Measurements from ENCODE around the gene NT5DC4. TPM values are rescaled to one million over a fixed set of nuclear protein-coding genes. Genes with fewer than 3 reads are reported as not detected.

NT5DC4 gene
- total and polyA plus RNA-seq, 2 experiments from 2014 or later: 0.79 to 2.7 TPM

- Histone ChIP-seq H3K27me3 (no peaks in the 10 kb centered on the region), H4K20me1 (ENCODE audit: insufficient read depth, poor library complexity, severe bottlenecking) (no peaks in the 10 kb centered on the region), H3K9me2 (replicated peaks; ENCODE audit: insufficient read depth) (no peaks in the 10 kb centered on the region), H3K9me3 (ENCODE audit: low read depth) (no peaks in the 10 kb centered on the region), H3K27ac (no peak overlapping the region), H3K4me2 (no peak overlapping the region), H3K36me3 (replicated peaks; ENCODE audit: insufficient read depth, low read depth) (no peaks in the 10 kb centered on the region), H3K4me1 (ENCODE audit: insufficient read depth) (no peaks in the 10 kb centered on the region), H3K4me3 (no peak overlapping the region), H3K79me2 (no peaks in the 10 kb centered on the region), H2AFZ (no peak overlapping the region)
- 77% methylated on average over 12 of the region's 12 CpGs for WGBS (ENCODE audit: low lambda C conversion rate, missing lambda C conversion rate)
- no peak for TF ChIP-seq EZH2 (IDR thresholded peaks at IDR 0.05; ENCODE audit: borderline replicate concordance)
- no peak for TF ChIP-seq CTCF (IDR thresholded peaks at IDR 0.05; ENCODE audit: poor library complexity)
- no peak for TF ChIP-seq EZH2phosphoT487 (IDR thresholded peaks at IDR 0.05; ENCODE audit: low read depth, severe bottlenecking, unreplicated experiment)
- DNase-seq (ENCODE audit: low spot score): no peak
These were observed 37.0 kb upstream of the NT5DC4 start for GRCh38 chr2:112683550-112684414.

GRCh38 chr2:112684415-112684775, 36.4 kb upstream of the NT5DC4 start:
- Histone ChIP-seq H3K9me3 (ENCODE audit: low read depth) (no peaks in the 10 kb centered on the region), H3K27ac (no peak overlapping the region), H2AFZ (no peak overlapping the region), H4K20me1 (ENCODE audit: insufficient read depth, poor library complexity, severe bottlenecking) (no peaks in the 10 kb centered on the region), H3K27me3 (no peaks in the 10 kb centered on the region), H3K4me3 (no peak overlapping the region), H3K9me2 (replicated peaks; ENCODE audit: insufficient read depth) (no peaks in the 10 kb centered on the region), H3K36me3 (replicated peaks; ENCODE audit: insufficient read depth, low read depth) (no peaks in the 10 kb centered on the region), H3K4me2 (no peak overlapping the region), H3K4me1 (ENCODE audit: insufficient read depth) (no peaks in the 10 kb centered on the region), H3K79me2 (no peaks in the 10 kb centered on the region)
- no peak for DNase-seq (ENCODE audit: low spot score)
- TF ChIP-seq CTCF (IDR thresholded peaks at IDR 0.05; ENCODE audit: poor library complexity) (no peak), EZH2phosphoT487 (IDR thresholded peaks at IDR 0.05; ENCODE audit: low read depth, severe bottlenecking, unreplicated experiment) (no peak), EZH2 (IDR thresholded peaks at IDR 0.05; ENCODE audit: borderline replicate concordance) (no peak)
- 73% methylated on average over 3 of the region's 3 CpGs for WGBS (ENCODE audit: low lambda C conversion rate, missing lambda C conversion rate)

- Histone ChIP-seq H3K27me3 (no peaks in the 10 kb centered on the region), H3K79me2 (no peaks in the 10 kb centered on the region), H4K20me1 (ENCODE audit: insufficient read depth, poor library complexity, severe bottlenecking) (no peaks in the 10 kb centered on the region), H3K27ac (no peak overlapping the region), H3K9me2 (replicated peaks; ENCODE audit: insufficient read depth) (no peaks in the 10 kb centered on the region), H2AFZ (no peak overlapping the region), H3K9me3 (ENCODE audit: low read depth) (no peaks in the 10 kb centered on the region), H3K4me3 (no peak overlapping the region), H3K4me2 (no peak overlapping the region), H3K36me3 (replicated peaks; ENCODE audit: insufficient read depth, low read depth) (no peaks in the 10 kb centered on the region), H3K4me1 (ENCODE audit: insufficient read depth) (no peaks in the 10 kb centered on the region)
- no peak for DNase-seq (ENCODE audit: low spot score)
- TF ChIP-seq CTCF (IDR thresholded peaks at IDR 0.05; ENCODE audit: poor library complexity) (no peak), EZH2phosphoT487 (IDR thresholded peaks at IDR 0.05; ENCODE audit: low read depth, severe bottlenecking, unreplicated experiment) (no peak), EZH2 (IDR thresholded peaks at IDR 0.05; ENCODE audit: borderline replicate concordance) (no peak)
- 94% methylated on average over 4 of the region's 4 CpGs for WGBS (ENCODE audit: low lambda C conversion rate, missing lambda C conversion rate)
These were observed 35.4 kb upstream of the NT5DC4 start for GRCh38 chr2:112685271-112685884.
